Midbrain (tissue), 1 donor: Measurements from ENCODE around the gene P2RY2.
"Not testable (repeated sequence)": the region's sequence is repeated elsewhere in the genome, so short reads cannot be mapped to it uniquely, and the experiment has no call there.

Experiments
- DNase-seq: peaks from one replicate; lab custom pipeline; 2025; lab: John Stamatoyannopoulos, UW

Gene P2RY2

DNA sequence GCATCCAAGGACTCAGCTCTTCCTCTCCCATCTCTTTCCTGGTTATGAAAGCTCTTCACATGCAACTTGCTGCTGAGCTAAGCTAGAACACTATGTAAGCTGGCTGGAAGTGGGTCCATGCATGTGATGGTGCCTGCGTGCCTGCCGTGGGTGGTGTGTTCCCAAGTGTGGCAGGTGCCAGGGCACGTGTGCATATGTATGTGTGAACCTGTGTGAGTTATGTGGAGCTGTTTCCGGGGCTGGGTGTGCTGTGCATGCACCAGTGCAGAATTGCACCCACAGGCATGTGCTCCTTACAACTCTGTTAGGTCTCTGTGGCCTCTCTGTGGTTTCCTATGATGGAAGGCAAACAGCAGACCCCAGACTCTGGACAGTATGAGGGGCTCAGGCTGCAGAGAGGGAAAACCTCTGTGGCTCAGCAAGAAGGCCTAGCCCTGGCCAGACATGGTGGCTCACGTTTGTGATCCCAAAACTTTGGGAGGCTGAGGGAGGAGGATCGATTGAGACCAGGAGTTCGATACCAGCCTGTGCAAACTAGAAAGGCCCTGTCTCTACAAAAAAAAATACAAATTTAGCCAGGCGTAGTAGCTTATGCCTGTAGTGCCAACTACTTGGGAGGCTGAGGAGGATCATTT lies 49.9 kb downstream of the P2RY2 start:
- no peak for DNase-seq

DNA sequence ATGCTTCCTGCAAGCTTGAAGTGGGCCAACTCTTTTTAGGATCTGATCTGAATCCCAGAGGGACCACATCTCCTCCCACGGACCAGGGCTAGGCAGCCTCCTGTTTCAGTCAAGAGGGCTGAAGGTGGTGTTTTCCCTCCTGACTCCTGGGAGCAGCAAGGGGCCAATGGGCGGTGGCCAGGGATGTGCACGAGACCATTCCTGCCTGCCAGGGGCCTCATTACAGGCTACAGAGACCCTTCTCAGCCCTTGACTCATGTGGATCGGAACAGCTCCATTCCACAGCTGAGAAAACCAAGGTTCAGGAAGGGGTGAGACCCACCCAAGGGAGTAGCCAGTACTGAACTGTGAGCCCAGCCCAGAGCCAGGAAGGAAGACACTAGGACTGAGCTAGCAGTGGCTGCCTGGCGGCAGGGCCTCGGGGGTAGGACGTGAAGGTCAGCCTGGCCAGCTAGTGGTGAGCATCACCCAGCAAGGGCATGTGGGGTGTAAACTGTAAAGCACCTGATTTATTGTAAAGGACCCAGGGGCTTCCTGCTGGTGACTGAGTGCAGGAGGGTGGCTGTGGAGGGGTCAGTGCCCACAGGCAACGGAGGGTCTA lies 50.7 kb downstream of the P2RY2 start:
- DNase-seq, result no peak

DNA sequence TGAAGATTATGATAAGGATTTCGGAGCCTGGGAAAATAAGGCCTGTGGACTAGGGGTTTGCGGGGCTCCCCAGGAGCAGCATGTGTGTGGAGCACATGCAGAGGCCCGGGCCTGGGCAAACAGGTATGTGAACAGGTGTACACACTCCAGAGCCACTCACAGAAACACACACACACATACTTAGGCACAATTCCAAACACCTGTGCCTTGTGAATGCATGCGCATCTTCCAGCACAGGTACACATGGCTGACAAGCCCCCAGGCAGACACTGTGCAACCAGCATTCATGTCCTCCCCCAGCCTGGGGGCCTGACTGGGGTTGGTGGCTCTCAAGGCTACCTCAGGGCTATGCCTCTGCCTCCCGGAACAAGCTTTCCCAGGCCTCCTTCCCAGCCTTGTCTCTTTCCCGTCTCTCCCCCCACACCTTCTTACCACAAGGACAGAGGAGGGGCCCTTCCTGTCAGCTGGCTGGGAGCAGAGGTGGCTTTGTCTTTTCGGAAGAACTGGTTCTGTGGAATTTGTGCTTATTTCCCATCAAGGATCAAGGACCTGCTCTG lies 51.5 kb downstream of the P2RY2 start:
- DNase-seq, result no peak

DNA sequence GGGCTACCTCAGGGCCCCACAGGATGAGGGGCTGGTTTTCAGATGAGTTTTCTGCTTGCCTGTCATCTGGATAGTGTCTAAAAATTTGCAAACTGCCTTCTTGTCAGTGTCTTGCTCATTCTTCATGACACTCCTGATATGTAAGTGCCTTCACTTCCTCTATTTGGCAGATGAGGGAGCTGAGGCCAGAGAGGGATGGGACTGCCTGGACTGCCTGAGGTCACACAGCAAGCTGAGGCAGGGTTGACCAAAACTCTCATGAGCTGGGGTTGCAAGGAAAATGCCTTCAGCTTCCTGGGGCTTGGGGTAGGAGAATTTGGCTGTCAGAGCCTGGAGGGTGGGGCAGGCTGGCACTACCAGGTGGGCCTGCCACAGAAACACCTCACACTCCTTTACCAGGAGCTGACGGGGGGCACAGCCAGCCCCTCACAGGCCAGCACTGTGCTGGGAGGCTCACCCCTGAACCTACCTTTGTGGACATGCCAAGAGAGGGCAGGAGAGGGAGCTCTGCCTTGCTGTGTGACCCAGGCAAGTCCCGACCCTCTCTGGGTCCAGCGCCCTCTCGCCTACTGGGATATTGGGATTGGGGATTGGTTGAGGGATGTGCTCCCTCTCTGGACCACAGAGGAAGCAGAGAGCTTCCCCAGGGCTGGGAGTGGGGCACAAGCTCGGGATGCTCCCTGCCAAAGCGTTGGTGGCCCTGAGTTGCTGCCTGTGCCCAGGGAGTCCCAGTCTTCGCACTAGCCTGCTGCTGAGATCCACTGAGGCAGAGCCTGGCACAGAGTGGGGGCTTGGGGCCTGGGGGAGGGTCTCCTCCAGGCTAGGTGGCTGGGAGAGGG lies 52.2 kb downstream of the P2RY2 start:
- no peak for DNase-seq

DNA sequence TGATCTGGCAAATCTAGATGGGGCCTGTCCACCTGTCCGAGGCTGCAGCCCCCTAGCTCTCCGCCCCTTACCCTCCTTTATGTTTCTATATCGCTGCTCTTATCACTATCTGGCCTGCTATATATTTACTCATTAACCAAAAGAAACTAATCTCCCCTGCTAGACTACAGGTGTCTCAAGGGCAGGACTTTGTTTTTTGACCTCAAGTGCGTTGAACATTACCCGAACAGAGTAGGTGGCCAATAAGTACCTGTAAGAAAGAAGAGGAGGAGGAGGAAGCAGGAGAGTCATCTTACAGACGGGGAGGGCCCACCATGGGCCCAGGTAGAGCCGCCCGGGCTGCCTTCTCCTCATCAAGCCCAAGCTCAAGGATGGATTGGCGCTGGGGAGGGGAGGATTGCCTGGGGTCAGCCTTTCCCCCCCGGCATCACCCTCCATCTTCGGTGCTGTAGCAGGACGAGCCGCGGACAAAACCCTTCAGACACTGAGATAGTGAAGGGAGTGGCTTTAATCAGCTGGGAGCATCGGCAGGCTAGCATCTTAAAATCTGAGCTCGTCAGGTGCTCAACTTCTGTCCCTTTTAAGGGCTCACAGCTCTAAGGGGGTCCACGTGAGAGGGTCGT lies 52.9 kb downstream of the P2RY2 start:
- DNase-seq, result no peak

DNA sequence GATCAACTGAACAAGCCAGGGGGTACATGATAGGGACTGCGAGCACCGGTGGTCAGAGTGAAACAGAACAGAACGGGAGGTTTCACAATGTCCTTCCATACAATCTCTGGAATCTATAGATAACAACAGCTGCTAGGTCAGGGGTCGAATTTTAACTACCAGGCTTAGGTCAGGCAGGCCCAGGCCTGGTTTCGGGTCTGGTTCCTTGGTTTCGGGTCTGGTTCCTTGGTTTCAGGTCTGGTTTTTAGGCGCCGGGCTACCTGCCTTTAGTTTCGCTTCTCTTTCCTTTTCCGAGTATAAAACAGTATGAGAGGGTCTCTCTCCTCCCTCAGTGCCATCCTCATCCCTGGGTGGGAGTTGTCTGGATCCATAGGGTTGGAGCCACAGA lies 53.4 kb downstream of the P2RY2 start:
- DNase-seq, result not testable (repeated sequence)

DNA sequence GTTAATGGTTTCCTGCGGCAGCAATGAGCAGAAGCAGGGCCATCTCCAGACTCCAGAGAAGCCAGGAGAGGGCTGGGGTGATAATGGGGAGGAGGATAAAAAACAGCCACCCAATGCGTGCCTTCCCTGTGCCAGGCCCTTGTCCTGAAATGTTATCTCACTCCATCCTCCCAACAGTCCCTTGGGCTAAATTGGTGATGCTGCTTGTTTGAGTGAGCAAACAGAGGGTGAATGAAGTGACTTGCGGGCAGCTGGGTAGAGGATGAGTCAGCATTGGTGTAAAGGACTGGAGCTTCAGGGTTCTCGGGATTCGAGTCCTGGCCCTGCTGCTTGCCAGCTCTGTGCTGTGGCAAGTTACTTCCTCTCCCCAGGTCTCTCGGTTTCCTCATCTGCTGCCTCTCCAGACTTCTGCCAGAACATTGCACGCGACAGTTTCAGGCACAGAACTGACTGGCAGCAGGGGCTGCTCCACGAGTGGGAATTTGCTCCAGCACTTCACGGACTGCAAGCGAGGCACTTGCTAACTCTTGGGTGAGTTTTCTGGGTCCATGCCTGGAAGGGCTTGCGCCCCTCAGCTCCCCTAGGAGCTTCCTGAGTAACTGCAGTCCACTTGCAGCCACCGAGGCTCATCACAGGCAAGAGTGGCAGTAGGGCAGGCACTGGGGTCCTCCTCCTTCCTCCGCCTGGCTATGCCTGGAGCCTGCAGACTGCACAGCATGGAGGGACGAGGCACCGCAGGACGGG lies 54.0 kb downstream of the P2RY2 start, which contains the start of gene P2RY6:
Gene P2RY6 (plus strand): TSS at position 403 of the 744 bp plus-strand sequence. CDS start 24,181 bp downstream, outside the sequence.
- DNase-seq, result no peak

DNA sequence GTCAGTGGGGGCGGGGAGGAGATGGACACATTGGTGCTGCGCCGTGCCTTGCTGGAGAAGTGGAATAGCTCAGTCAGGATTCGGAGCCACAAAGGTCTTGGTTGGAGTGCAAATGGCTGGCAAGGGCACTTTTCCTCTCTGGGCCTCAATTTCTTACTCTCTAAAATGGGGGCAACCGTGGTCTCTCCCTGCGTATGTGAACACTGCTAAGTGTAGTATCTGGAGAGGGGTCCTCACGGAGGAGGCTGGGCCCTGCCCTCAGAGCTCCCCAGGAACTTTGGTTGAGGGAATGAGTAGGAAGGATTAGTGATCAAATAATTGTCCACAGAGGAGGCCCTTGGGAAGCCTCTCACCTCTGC lies 54.6 kb downstream of the P2RY2 start:
- DNase-seq, result no peak

DNA sequence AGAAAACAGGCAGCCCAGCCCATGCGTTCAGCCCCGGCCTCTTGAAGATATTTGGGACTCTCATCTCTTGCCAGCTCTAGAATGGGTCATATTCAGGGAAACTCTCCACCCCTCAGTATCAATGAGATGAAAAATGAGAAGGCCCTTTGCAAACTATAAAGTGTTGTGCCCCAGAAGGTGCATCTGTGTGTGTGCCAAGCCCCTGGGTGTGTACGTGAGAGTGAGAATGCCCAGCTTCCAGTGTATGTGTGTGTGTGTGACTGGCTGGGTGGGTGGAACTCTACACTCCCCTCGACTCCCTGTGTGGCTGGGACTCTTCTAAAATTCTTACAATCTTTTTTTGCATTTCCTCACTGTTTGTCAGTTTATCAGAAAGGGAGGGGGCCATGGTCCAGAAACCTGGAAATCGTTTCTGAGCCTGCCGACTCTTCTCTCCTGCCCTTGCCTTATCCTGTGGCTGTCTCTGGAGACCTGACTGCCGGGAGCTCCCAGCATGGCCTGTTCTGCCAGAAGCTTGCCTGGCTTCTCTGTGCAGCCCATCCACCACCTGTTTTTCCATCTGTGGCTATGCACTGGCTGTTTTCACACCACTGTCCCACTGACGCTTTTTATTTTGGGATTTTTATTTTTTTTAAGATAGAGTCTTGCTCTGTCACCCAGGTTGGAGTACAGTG lies 55.3 kb downstream of the P2RY2 start:
- no peak for DNase-seq

DNA sequence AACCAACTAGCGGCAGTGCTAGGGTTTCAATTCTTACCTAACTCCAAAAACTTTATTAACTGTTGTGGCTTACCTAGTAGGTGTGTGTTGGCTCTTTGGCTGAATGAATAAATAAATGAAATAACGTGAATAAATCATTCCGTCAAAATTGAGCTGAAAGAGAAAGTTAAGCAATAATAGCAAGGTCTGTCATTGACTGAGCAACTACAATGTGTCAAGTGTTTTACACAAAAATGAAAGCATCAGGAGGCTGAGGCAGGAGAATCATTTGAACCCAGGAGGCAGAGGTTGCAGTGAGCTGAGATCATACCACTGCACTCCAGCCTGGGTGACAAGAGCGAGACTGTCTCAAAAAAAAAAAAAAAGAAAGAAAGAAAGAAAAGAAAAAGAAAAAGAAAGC lies 56.1 kb downstream of the P2RY2 start:
- DNase-seq, result not testable (repeated sequence)

DNA sequence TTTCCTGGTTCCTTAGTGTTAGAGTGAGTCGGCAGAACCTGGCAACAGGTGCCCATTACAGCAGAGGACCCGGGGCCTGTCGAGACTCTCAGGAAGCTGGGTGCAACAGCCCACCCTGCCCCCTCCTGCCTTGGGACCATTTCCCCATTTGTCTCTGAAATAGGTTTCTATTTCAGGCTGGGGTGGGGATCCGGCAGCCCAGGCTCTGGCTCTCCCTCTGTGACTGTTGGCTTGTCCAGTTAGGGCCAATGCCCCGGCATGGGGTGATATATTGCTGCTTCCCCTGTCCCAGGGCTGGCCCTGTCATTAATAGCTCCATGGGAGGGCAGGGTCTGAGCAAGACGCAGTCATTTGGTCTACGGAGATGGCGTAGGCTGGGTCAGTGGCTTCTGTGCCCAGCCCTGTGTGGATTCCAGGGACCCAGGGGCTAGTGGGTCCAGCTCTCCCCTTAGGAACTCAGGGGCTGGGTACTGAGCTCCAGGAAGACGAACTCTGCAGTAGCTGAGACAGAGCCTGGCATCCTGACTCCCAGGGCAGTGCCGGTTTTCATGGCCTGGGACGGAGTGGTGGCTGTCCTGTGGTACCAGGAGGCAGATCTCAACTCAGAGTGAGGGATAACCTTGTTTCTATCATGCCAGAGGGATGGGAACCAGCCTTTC lies 56.8 kb downstream of the P2RY2 start:
- no peak for DNase-seq

DNA sequence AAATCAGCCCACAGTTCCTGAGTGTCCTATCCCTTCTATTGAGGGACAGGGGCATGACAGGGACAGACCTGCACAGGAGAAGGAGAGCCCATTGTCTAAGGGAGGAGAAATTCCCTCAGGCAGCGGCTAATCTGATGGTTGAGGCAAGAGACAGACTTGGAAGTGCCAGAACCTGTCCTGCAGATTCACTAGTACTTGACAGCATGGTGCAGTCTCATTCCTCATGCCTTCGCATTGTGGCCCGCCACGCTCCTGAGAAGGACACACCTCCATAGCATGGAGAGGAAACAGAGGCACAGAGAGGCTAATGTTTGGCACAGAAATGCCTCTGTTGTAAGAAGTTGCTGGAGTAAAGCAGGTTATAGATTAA lies 57.3 kb downstream of the P2RY2 start:
- no peak for DNase-seq

DNA sequence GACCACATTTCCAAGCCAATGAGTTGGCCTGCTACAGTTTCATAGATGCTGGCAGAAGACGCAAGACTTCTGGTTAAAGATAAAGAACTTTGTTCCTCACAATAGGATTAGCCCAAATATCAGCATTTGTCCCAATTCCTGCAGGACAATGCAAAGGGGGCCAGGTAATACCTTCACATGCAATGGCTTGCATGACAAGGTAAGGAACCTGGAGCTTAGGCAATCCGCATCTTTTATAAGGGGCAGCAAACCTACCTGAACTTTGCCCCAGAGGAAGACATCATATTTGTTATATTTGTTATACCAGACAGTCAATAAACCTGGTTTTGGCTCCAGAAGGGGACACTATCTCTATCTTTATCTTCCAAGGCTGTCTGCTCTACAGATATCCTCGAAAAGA lies 59.4 kb downstream of the P2RY2 start:
- DNase-seq, result no peak

DNA sequence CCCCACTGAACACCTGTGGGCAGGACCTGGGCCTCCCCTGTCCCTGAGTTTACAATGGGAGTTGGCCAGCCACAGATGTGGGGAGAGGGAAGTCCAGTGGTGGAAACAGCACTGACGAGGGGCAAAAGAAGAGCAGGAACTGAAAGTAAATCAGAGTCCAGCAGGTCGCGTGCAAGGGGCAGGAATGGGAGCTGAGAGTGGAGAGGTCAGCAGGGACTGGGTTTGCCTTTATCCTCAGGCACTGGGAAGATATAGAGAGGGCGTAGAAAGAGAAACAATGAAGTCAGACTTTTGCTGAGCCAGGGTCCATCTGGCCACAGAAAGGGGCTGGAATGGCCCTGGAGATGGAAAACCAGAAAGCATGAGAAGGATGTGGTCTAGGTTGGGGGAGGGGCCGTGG lies 62.5 kb downstream of the P2RY2 start:
- peak; percentile 31 for DNase-seq

DNA sequence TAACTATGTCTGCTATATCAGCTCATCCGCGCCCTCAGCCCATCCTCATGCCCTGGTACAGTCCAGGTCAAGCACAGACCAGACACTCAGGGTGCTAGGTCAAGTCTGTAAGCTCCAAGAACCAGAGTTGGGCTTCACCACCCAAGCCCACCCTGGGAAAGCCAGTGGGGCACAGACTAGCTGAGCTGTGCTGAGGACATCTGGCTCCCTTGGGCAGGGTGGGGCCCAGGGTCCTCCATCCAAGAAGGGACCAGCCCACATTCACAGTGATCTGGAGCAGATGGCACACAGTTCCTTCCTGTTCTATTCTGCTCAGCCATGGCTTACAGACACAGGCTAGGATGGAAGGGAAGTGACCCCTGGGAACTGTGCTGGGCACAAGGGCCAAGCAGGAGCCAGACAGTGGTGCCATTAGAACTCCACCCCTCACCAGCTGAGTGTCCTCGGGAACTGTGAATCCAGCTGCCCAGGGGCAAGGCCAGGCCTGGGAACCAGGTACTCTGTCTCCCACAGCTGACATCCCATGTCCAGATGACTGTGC lies 63.2 kb downstream of the P2RY2 start:
- DNase-seq, result no peak

DNA sequence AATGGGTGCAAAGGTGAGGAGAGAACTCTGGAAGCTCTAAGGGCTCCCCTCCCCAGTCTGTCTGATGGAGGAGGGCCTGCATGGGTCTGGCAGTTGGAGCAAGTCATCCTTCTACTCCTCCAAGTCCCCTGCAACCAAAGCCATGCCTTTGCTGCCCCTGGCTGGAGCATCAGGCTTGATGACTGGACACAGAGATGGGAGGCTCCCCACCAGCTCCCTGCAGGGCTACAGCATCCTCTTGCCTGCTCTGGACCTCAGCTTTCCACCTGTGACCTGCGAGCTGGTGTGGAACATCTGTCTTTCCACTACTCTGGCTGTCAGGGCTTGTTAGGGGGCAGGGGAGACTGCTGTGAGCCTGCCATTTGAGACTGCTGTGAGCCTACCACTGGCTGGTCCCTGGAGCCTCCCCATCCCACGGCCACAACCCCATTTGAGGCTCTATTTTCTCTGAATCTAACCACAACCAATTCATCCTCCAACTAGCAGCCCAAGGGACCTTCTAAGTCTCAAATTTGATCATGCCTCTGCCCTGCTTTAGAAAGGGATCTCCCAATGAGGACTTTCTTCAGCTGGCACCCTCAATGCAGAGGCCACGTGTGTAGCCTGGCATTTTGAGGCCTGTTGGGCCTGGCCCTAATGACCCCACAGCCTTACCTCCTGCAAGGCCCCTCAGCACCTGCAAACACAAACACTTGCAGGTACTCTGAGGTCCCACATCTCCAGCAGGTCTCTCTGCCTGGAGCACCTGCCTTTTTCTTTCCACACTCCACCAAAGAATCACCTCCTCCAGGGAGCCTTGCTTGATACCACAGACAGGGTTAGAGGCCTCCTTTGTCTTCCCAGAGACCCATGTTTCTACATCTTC lies 63.9 kb downstream of the P2RY2 start:
- DNase-seq, result no peak

DNA sequence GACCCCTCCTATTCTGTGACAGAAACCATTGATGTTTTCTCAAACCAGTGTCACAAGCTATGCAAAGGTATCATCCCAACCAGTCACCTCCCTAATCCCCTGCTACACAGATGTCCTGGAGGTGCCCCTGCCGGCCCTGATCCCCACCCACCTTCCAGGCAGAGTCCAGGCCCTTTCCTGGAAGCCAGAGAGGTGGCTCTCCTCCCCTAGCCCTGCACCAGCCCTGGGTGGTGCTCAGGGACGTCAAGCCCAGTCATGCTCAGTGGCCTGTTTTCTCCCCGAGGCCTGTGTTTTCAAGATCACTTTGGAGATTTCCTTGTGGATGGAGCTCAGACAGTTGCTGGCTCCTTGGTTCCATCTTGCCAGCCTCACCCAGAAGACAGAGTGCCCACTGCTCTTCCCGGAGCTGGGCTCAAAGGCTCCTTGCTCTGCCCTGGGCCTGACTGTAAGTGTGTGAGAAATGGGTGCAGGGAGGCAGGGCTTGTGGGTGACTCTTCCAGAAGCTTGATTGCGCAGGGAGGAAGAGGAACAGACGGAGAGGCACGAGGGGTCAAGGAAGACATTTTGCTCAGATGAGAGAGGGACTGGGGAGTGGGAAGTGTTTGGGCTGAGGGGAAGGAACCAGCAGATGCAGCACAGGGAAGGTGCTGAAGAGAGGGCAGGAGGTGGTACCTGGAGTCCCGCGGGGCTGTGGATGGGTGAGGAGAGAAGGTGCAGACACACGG lies 65.4 kb downstream of the P2RY2 start:
- DNase-seq, result no peak

DNA sequence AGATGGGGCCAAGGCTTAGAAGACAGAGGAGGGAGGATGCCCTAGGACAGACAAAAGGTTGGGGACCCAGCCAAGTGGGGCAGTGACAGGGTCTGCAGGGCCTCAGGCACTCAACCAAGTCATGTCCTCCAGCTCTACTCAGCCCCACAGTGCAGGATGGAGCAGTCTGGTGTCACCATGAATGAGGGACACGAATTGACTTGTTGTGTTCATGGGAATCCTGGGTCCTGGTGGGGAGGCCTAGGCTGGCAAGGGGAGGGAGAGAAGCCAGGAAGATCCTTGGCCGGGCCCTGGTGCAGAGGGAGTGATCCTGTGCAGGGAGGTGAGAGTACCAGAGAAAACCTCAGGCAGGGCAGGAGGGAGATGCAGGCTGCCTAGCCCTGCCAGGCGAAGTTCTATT lies 66.0 kb downstream of the P2RY2 start:
- DNase-seq, result no peak

DNA sequence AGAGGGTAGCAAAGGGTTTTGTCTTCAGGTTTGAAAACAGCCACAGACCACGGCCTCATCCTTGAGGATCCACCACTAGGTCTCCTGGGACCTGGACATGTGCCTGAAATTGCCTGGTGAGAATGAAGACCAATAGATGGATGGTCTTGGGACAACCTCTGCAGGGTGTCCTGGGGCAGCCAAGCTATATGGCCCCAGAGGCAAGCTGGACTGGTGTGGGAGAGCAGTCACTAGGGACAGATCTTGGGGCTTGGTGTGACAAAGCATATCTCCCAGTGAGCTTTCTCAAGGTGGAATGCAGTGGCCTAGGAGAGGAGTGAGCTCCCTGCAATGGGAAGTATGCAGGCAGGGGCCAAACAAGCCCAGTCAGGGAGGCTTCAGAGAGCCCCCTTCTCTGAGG lies 67.6 kb downstream of the P2RY2 start:
- DNase-seq, result no peak
